HEK293 (cell line): Measurements from ENCODE around the gene PLEKHA6.
A peak's percentile ranks its signal among the peaks of the same experiment; 100 is the strongest.

Experiments
- CTCF ChIA-PET: fragments of 350-600 bp; formaldehyde crosslinking; extraction: SDS; loops from one replicate; lab custom pipeline; 2021; ENCODE audit warnings: antibody characterized with exemption; lab: Yijun Ruan, JAX
- POLR2A ChIA-PET: fragments of 300-600 bp; formaldehyde crosslinking; extraction: SDS; loops from one replicate; lab custom pipeline; 2020; ENCODE audit warnings: antibody characterized with exemption, inconsistent platforms; lab: Yijun Ruan, JAX
- H3K27ac ChIP-seq: fragments of 200-500 bp; sonication (Bioruptor generic); 2 replicates; pipeline ENCODE4 v1.5.1; 2014; ENCODE audit warnings: low read depth, low read length, control low read depth, inconsistent platforms; ENCODE audit errors: extremely low read depth
- H3K36me3 ChIP-seq, 2 experiments: fragments of 200-500 bp in 1 of 2; sonication (Bioruptor generic) in 1 of 2; 1 replicate in 1 of 2; 2 replicates in 1 of 2; pipeline ENCODE4 v1.5.1; 2014 to 2017; ENCODE audit warnings: inconsistent platforms in 2 of 2, low read length in 2 of 2; ENCODE audit not compliant: control insufficient read depth in 2 of 2, insufficient read depth in 1 of 2
- H3K4me1 ChIP-seq: fragments of 200-500 bp; sonication (Bioruptor generic); 2 replicates; pipeline ENCODE4 v1.5.1; 2014; ENCODE audit warnings: mild to moderate bottlenecking, low read length, inconsistent platforms; ENCODE audit not compliant: control insufficient read depth, insufficient read depth
- H3K4me3 ChIP-seq: 2 replicates; pipeline ENCODE4 v1.5.1; 2011; ENCODE audit warnings: low read depth, mild to moderate bottlenecking, control low read depth, low read length, moderate library complexity
- H3K9me3 ChIP-seq: fragments of 200-500 bp; sonication (Bioruptor generic); 2 replicates; pipeline ENCODE4 v1.5.1; 2014; ENCODE audit warnings: low read depth, low read length, inconsistent platforms; ENCODE audit not compliant: control insufficient read depth, insufficient read depth
- FEZF1 ChIP-seq: fragments of 450-650 bp; formaldehyde crosslinking; IDR thresholded peaks from 2 replicates; pipeline ENCODE4 v1.5.1; 2016; ENCODE audit warnings: missing biosample characterization, missing genetic modification characterization
- KLF8 ChIP-seq: fragments of 450-650 bp; formaldehyde crosslinking; IDR thresholded peaks from 2 replicates; pipeline ENCODE4 v1.5.1; 2016; ENCODE audit warnings: missing biosample characterization, missing genetic modification characterization
- ZBTB8A ChIP-seq: fragments of 450-650 bp; formaldehyde crosslinking; IDR thresholded peaks from 2 replicates; pipeline ENCODE4 v1.5.1; 2016; ENCODE audit warnings: missing biosample characterization, missing genetic modification characterization
- ZNF174 ChIP-seq: fragments of 450-650 bp; formaldehyde crosslinking; IDR thresholded peaks from 2 replicates; pipeline ENCODE4 v1.5.0; 2017; ENCODE audit warnings: missing biosample characterization, mild to moderate bottlenecking, missing genetic modification characterization
- ZNF366 ChIP-seq: fragments of 450-650 bp; formaldehyde crosslinking; conservative IDR thresholded peaks from 2 replicates; pipeline ENCODE4 v1.5.1; 2016; ENCODE audit warnings: missing biosample characterization, missing genetic modification characterization
- ZNF433 ChIP-seq: fragments of 450-650 bp; formaldehyde crosslinking; IDR thresholded peaks from 2 replicates; pipeline ENCODE4 v1.5.1; 2016; ENCODE audit warnings: missing biosample characterization, missing genetic modification characterization, low read depth
- ZNF514 ChIP-seq: fragments of 450-650 bp; formaldehyde crosslinking; IDR thresholded peaks from 2 replicates; pipeline ENCODE4 v1.5.1; 2016; ENCODE audit warnings: missing biosample characterization, missing genetic modification characterization
- ZNF624 ChIP-seq: fragments of 450-650 bp; formaldehyde crosslinking; IDR thresholded peaks from 2 replicates; pipeline ENCODE4 v1.5.1; 2017; ENCODE audit warnings: missing biosample characterization, missing genetic modification characterization
- ZNF747 ChIP-seq: fragments of 450-650 bp; formaldehyde crosslinking; IDR thresholded peaks from 2 replicates; pipeline ENCODE4 v1.5.1; 2016; ENCODE audit warnings: missing biosample characterization, missing genetic modification characterization
- TF ChIP-seq, protein P1 (sequence below): fragments of 450-650 bp; formaldehyde crosslinking; IDR thresholded peaks from 2 replicates; pipeline ENCODE4 v1.5.1; 2016; ENCODE audit warnings: missing biosample characterization, missing genetic modification characterization
- TF ChIP-seq, protein P2 (sequence below): fragments of 450-650 bp; formaldehyde crosslinking; IDR thresholded peaks from 2 replicates; pipeline ENCODE4 v1.5.1; 2017; ENCODE audit warnings: missing biosample characterization, missing genetic modification characterization
- TF ChIP-seq, protein P3 (sequence below): fragments of 450-650 bp; formaldehyde crosslinking; IDR thresholded peaks from 2 replicates; pipeline ENCODE4 v1.5.1; 2017; ENCODE audit warnings: missing biosample characterization, missing genetic modification characterization
- TF ChIP-seq, protein P4 (sequence below): fragments of 450-650 bp; formaldehyde crosslinking; IDR thresholded peaks from 2 replicates; pipeline ENCODE4; 2016; ENCODE audit warnings: missing biosample characterization, missing genetic modification characterization
- TF ChIP-seq, protein P5 (sequence below): fragments of 450-650 bp; formaldehyde crosslinking; IDR thresholded peaks from 2 replicates; pipeline ENCODE4 v1.5.1; 2016; ENCODE audit warnings: missing biosample characterization, missing genetic modification characterization

Gene PLEKHA6

DNA sequence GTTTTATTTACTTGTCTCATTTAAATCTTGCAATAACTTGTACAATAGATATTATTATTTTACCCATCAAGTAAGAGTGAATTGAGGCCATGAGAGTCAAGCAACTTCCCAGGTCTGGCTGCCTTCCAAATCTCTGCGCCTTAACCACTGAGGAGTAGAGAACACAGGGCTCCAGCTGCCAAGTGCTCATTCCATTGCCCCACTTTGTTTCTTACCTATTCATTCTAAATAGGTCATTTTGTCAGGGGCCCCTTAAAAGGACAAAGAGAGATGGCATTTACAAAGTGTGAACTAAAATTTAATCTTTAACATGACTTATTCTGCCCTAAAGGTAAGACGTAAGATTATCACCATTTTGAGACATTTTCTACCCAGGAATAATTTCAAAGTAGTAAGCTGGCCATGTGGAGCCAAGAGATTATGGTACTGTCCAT, 48.4 kb upstream of the PLEKHA6 start:
- Histone ChIP-seq H3K36me3 (peaks cover 16 to 62% of the 10 kb centered on the region in 2 experiments), H3K4me3 (peak overlapping the region; percentile 62), H3K4me1 (no peaks in the 10 kb centered on the region; the same call in 1 of the 2 replicates), H3K9me3 (no peaks in the 10 kb centered on the region), H3K27ac (no peak overlapping the region)
- CTCF ChIA-PET, result interaction anchor here (0.7 to 5.5 kb wide), 8 partner anchors 10 to 399 kb away, joined by 3 to 64 read pairs (median 6); partner anchors contain the start of gene PIK3C2B
- TF ChIP-seq, protein P1, sequence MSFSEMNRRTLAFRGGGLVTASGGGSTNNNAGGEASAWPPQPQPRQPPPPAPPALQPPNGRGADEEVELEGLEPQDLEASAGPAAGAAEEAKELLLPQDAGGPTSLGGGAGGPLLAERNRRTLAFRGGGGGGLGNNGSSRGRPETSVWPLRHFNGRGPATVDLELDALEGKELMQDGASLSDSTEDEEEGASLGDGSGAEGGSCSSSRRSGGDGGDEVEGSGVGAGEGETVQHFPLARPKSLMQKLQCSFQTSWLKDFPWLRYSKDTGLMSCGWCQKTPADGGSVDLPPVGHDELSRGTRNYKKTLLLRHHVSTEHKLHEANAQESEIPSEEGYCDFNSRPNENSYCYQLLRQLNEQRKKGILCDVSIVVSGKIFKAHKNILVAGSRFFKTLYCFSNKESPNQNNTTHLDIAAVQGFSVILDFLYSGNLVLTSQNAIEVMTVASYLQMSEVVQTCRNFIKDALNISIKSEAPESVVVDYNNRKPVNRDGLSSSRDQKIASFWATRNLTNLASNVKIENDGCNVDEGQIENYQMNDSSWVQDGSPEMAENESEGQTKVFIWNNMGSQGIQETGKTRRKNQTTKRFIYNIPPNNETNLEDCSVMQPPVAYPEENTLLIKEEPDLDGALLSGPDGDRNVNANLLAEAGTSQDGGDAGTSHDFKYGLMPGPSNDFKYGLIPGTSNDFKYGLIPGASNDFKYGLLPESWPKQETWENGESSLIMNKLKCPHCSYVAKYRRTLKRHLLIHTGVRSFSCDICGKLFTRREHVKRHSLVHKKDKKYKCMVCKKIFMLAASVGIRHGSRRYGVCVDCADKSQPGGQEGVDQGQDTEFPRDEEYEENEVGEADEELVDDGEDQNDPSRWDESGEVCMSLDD (tag by site-specific recombination), result no peak
- no peak for TF ChIP-seq ZNF747 (tag by site-specific recombination)
- TF ChIP-seq, protein P2, sequence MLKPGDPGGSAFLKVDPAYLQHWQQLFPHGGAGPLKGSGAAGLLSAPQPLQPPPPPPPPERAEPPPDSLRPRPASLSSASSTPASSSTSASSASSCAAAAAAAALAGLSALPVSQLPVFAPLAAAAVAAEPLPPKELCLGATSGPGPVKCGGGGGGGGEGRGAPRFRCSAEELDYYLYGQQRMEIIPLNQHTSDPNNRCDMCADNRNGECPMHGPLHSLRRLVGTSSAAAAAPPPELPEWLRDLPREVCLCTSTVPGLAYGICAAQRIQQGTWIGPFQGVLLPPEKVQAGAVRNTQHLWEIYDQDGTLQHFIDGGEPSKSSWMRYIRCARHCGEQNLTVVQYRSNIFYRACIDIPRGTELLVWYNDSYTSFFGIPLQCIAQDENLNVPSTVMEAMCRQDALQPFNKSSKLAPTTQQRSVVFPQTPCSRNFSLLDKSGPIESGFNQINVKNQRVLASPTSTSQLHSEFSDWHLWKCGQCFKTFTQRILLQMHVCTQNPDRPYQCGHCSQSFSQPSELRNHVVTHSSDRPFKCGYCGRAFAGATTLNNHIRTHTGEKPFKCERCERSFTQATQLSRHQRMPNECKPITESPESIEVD (tag by site-specific recombination), result peak; percentile 25; the same call in 1 of the 2 replicates
- TF ChIP-seq ZBTB8A (tag by site-specific recombination), result 0 out of 2 replicates have a peak, but pooled peaks have one; percentile 19
- TF ChIP-seq ZNF433, result no peak
- no peak for TF ChIP-seq ZNF174 (tag by site-specific recombination)
- TF ChIP-seq KLF8 (tag by site-specific recombination), result no peak
- TF ChIP-seq FEZF1 (tag by site-specific recombination), result peak; percentile 71; the same call in 1 of the 2 replicates
- no peak for TF ChIP-seq ZNF624 (tag by site-specific recombination)
- TF ChIP-seq ZNF514, result no peak
- no peak for TF ChIP-seq ZNF366 (tag by site-specific recombination)
- TF ChIP-seq, protein P3, sequence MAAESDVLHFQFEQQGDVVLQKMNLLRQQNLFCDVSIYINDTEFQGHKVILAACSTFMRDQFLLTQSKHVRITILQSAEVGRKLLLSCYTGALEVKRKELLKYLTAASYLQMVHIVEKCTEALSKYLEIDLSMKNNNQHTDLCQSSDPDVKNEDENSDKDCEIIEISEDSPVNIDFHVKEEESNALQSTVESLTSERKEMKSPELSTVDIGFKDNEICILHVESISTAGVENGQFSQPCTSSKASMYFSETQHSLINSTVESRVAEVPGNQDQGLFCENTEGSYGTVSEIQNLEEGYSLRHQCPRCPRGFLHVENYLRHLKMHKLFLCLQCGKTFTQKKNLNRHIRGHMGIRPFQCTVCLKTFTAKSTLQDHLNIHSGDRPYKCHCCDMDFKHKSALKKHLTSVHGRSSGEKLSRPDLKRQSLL, result no peak
- TF ChIP-seq, protein P4, sequence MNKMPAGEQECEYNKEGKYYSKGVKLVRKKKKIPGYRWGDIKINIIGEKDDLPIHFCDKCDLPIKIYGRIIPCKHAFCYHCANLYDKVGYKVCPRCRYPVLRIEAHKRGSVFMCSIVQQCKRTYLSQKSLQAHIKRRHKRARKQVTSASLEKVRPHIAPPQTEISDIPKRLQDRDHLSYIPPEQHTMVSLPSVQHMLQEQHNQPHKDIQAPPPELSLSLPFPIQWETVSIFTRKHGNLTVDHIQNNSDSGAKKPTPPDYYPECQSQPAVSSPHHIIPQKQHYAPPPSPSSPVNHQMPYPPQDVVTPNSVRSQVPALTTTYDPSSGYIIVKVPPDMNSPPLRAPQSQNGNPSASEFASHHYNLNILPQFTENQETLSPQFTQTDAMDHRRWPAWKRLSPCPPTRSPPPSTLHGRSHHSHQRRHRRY (tag by site-specific recombination), result no peak
- TF ChIP-seq, protein P5, sequence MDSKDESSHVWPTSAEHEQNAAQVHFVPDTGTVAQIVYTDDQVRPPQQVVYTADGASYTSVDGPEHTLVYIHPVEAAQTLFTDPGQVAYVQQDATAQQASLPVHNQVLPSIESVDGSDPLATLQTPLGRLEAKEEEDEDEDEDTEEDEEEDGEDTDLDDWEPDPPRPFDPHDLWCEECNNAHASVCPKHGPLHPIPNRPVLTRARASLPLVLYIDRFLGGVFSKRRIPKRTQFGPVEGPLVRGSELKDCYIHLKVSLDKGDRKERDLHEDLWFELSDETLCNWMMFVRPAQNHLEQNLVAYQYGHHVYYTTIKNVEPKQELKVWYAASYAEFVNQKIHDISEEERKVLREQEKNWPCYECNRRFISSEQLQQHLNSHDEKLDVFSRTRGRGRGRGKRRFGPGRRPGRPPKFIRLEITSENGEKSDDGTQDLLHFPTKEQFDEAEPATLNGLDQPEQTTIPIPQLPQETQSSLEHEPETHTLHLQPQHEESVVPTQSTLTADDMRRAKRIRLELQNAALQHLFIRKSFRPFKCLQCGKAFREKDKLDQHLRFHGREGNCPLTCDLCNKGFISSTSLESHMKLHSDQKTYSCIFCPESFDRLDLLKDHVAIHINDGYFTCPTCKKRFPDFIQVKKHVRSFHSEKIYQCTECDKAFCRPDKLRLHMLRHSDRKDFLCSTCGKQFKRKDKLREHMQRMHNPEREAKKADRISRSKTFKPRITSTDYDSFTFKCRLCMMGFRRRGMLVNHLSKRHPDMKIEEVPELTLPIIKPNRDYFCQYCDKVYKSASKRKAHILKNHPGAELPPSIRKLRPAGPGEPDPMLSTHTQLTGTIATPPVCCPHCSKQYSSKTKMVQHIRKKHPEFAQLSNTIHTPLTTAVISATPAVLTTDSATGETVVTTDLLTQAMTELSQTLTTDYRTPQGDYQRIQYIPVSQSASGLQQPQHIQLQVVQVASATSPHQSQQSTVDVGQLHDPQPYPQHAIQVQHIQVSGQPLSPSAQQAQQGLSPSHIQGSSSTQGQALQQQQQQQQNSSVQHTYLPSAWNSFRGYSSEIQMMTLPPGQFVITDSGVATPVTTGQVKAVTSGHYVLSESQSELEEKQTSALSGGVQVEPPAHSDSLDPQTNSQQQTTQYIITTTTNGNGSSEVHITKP (tag by site-specific recombination), result peak; percentile 89
- POLR2A ChIA-PET, result interaction anchor here (1.3 to 2.2 kb wide), 3 partner anchors 9 to 38 kb away, joined by 4 to 12 read pairs (median 5); no protein-coding TSS in a partner anchor
